Liver (tissue), 9 donors: Measurements from ENCODE around the gene IL24. TPM values are rescaled to one million over a fixed set of nuclear protein-coding genes. Genes with fewer than 3 reads are reported as not detected.

Experiments
- DNase-seq: peaks from one replicate; pipeline ENCODE4 v3.0.0-alpha.2; 2017; ENCODE audit warnings: low spot score
- H3K27ac ChIP-seq, 2 donors: one replicate each; pipeline ENCODE4 v1.7.0; 2013; ENCODE audit warnings: inconsistent platforms in 2 of 2, low read length in 2 of 2, control low read depth in 1 of 2, low read depth in 1 of 2, mild to moderate bottlenecking in 1 of 2
- H3K27me3 ChIP-seq, 4 donors: one replicate each; pipeline versions ENCODE4 v1.6.1 to v1.7.0; 2013; ENCODE audit warnings: low read length in 3 of 4, inconsistent platforms in 1 of 4, mild to moderate bottlenecking in 1 of 4, moderate library complexity in 1 of 4; ENCODE audit not compliant: control insufficient read depth in 4 of 4, insufficient read depth in 4 of 4
- H3K36me3 ChIP-seq, 4 donors: one replicate each; pipeline versions ENCODE4 v1.6.1 to v1.7.0; 2013; ENCODE audit warnings: low read length in 3 of 4, mild to moderate bottlenecking in 3 of 4, low read depth in 1 of 4, moderate library complexity in 1 of 4; ENCODE audit not compliant: control insufficient read depth in 4 of 4, insufficient read depth in 3 of 4
- H3K4me1 ChIP-seq, 4 donors: one replicate each; pipeline versions ENCODE4 v1.6.1 to v1.7.0; 2013; ENCODE audit warnings: low read length in 3 of 4, mild to moderate bottlenecking in 3 of 4, moderate library complexity in 1 of 4; ENCODE audit not compliant: control insufficient read depth in 4 of 4, insufficient read depth in 4 of 4
- H3K4me3 ChIP-seq, 3 donors: one replicate each; pipeline versions ENCODE4 v1.6.1 to v1.7.0; 2013; ENCODE audit warnings: low read length in 3 of 3, control low read depth in 1 of 3, low read depth in 1 of 3, mild to moderate bottlenecking in 1 of 3
- H3K9ac ChIP-seq, 2 donors: one replicate each; pipeline ENCODE4 v1.7.0; 2013; ENCODE audit warnings: low read length in 2 of 2, mild to moderate bottlenecking in 2 of 2, moderate library complexity in 2 of 2, control low read depth in 1 of 2, low read depth in 1 of 2
- H3K9me3 ChIP-seq, 4 donors: one replicate each; pipeline versions ENCODE4 v1.6.1 to v1.7.0; 2013; ENCODE audit warnings: low read length in 3 of 4; ENCODE audit not compliant: control insufficient read depth in 4 of 4
- CTCF ChIP-seq: fragments of 150-350 bp; IDR thresholded peaks from 2 replicates; pipeline ENCODE4 v1.5.1; 2017; ENCODE audit warnings: improper control_type of control experiment, low read depth, low read length; ENCODE audit not compliant: missing input control
- EGR1 ChIP-seq, 2 donors: IDR thresholded peaks; 2 replicates each; pipeline ENCODE4 v1.6.1; 2016 to 2018; ENCODE audit warnings: antibody characterized with exemption in 2 of 2, low read depth in 2 of 2
- FOXA1 ChIP-seq: IDR thresholded peaks from 2 replicates; pipeline ENCODE4 v1.6.1; 2016; ENCODE audit warnings: antibody characterized with exemption
- FOXA2 ChIP-seq: IDR thresholded peaks from 2 replicates; pipeline ENCODE4 v1.6.1; 2016; ENCODE audit warnings: antibody characterized with exemption
- GABPA ChIP-seq, 2 donors: IDR thresholded peaks in 1 of 2; conservative IDR thresholded peaks in 1 of 2; 2 replicates each; pipeline ENCODE4 v1.6.1; 2016; ENCODE audit warnings: antibody characterized with exemption in 2 of 2, mild to moderate bottlenecking in 1 of 2, moderate library complexity in 1 of 2
- HNF4A ChIP-seq, 2 donors: conservative IDR thresholded peaks; 2 replicates each; pipeline ENCODE4 v1.6.1; 2016; ENCODE audit warnings: antibody characterized with exemption in 2 of 2, mild to moderate bottlenecking in 2 of 2
- HNF4G ChIP-seq: IDR thresholded peaks from 2 replicates; pipeline ENCODE4 v1.6.1; 2016; ENCODE audit warnings: antibody characterized with exemption
- JUND ChIP-seq, 2 donors: IDR thresholded peaks; 2 replicates each; pipeline ENCODE4 v1.6.1; 2016; ENCODE audit warnings: antibody characterized with exemption in 2 of 2
- MAX ChIP-seq: IDR thresholded peaks from 2 replicates; pipeline ENCODE4 v1.6.1; 2016; ENCODE audit warnings: antibody characterized with exemption
- NR2F2 ChIP-seq: IDR thresholded peaks from 2 replicates; pipeline ENCODE4 v1.6.1; 2016; ENCODE audit warnings: antibody characterized with exemption
- RAD21 ChIP-seq, 2 donors: IDR thresholded peaks; 2 replicates each; pipeline ENCODE4 v1.6.1; 2016; ENCODE audit warnings: antibody characterized with exemption in 2 of 2, mild to moderate bottlenecking in 2 of 2
- REST ChIP-seq: IDR thresholded peaks from 2 replicates; pipeline ENCODE4 v1.6.1; 2016; ENCODE audit warnings: antibody characterized with exemption, mild to moderate bottlenecking
- RXRA ChIP-seq, 2 donors: IDR thresholded peaks; 2 replicates each; pipeline ENCODE4 v1.6.1; 2017 to 2018; ENCODE audit warnings: antibody characterized with exemption in 2 of 2, mild to moderate bottlenecking in 1 of 2
- SP1 ChIP-seq: IDR thresholded peaks from 2 replicates; pipeline ENCODE4 v1.6.1; 2018; ENCODE audit warnings: antibody characterized with exemption, mild to moderate bottlenecking
- TAF1 ChIP-seq: conservative IDR thresholded peaks from 2 replicates; pipeline ENCODE4 v1.6.1; 2016; ENCODE audit warnings: antibody characterized with exemption, mild to moderate bottlenecking
- YY1 ChIP-seq: IDR thresholded peaks from 2 replicates; pipeline ENCODE4 v1.6.1; 2016; ENCODE audit warnings: antibody characterized with exemption, mild to moderate bottlenecking
- ZBTB33 ChIP-seq: IDR thresholded peaks from 2 replicates; pipeline ENCODE4 v1.6.1; 2016; ENCODE audit warnings: antibody characterized with exemption
- WGBS: extraction: QIAGEN DNeasy Blood & Tissue Kit; methylation state at CpG from one replicate; pipeline ENCODE4 v1.1.7; 2013; 5-methylcytosine and 5-hydroxymethylcytosine counted together
- polyA plus RNA-seq, 2 donors: library from polyadenylated mRNA; stranded (reverse) in 1 of 2; unstranded in 1 of 2; fragments of 200-250 nt in 1 of 2; fragments of >200 nt in 1 of 2; fragmentation: Nextera tagmentation in 1 of 2; extraction: Ambion mirVana in 1 of 2; gene quantifications; one replicate each; pipeline versions ENCODE4 v1.2.1 to v1.2.3, GENCODE V29; 2013 to 2015
- total RNA-seq, 2 donors: library from RNA; depleted of rRNA; stranded (reverse); fragments of >200 nt; gene quantifications; one replicate each; pipeline ENCODE4 v1.2.3, GENCODE V29; 2014
- TF ChIP-seq, protein P1 (sequence below): IDR thresholded peaks from 2 replicates; pipeline ENCODE4 v1.6.1; 2016; ENCODE audit warnings: antibody characterized with exemption
- donor health status: healthy.
- donor health status: healthy.
- donor health status: healthy.
- donor health status: healthy.
- donor health status: healthy.

IL24 gene
- total and polyA plus RNA-seq, 4 donors: 0.13 TPM; not detected in 3

- Histone ChIP-seq H3K9me3 (no peaks in the 10 kb centered on the region), H3K4me1 (peaks cover 4 to 12% (median 12%) of the 10 kb centered on the region in 4 donors), H3K36me3 (no peaks in the 10 kb centered on the region), H3K27ac (no peak overlapping the region), H3K9ac (no peak overlapping the region), H3K27me3 (no peaks in the 10 kb centered on the region), H3K4me3 (no peak overlapping the region)
- 99% methylated on average over 1 of the region's 1 CpG for WGBS
- no peak for TF ChIP-seq GABPA (IDR thresholded peaks at IDR 0.05 in 1 of 2, conservative IDR thresholded peaks at IDR 0.05 in 1 of 2)
- no peak for TF ChIP-seq HNF4A (conservative IDR thresholded peaks at IDR 0.05)
- TF ChIP-seq SP1: no peak
- TF ChIP-seq JUND (IDR thresholded peaks at IDR 0.05): no peak
- no peak for TF ChIP-seq YY1
- no peak for TF ChIP-seq RAD21 (IDR thresholded peaks at IDR 0.05)
- no peak for TF ChIP-seq NR2F2
- TF ChIP-seq, protein P1, sequence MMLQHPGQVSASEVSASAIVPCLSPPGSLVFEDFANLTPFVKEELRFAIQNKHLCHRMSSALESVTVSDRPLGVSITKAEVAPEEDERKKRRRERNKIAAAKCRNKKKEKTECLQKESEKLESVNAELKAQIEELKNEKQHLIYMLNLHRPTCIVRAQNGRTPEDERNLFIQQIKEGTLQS: no peak
- TF ChIP-seq CTCF: no peak
- no peak for TF ChIP-seq TAF1
- TF ChIP-seq RXRA (IDR thresholded peaks at IDR 0.05): no peak
- TF ChIP-seq FOXA1: no peak
- TF ChIP-seq REST: no peak
- TF ChIP-seq ZBTB33: no peak
- no peak for TF ChIP-seq MAX
- no peak for TF ChIP-seq FOXA2
- TF ChIP-seq EGR1 (IDR thresholded peaks at IDR 0.05; ENCODE audit: low read depth in 2 of 2): no peak
- no peak for TF ChIP-seq HNF4G
- no peak for DNase-seq
Measured at GRCh38 chr1:206886831-206887230, 10.4 kb upstream of the IL24 start.
